Right atrium auricular region (tissue), 2 donors: Measurements from ENCODE around the gene PEX14. TPM values are rescaled to one million over a fixed set of nuclear protein-coding genes. Genes with fewer than 3 reads are reported as not detected.

Experiments used
- DNase-seq: peaks from one replicate; pipeline ENCODE4 v3.0.0-alpha.2; 2019; ENCODE audit warnings: low spot score
- H3K27ac ChIP-seq, 2 donors: fragments of 200-600 bp; sonication (generic); 1 replicate in 1 of 2; 2 replicates in 1 of 2; pipeline ENCODE4 v1.5.1; 2016 to 2019
- H3K27me3 ChIP-seq, 2 donors: fragments of 200-600 bp; sonication (generic); one replicate each; pipeline versions ENCODE4 v1.5.1 to v1.6.0; 2017 to 2019
- H3K36me3 ChIP-seq: fragments of 200-600 bp; sonication (generic); one replicate; pipeline ENCODE4 v1.5.1; 2016
- H3K4me1 ChIP-seq, 2 donors: fragments of 200-600 bp; sonication (generic); one replicate each; pipeline versions ENCODE4 v1.5.1 to v1.6.0; 2017 to 2019
- H3K4me3 ChIP-seq, 2 donors: fragments of 200-600 bp; sonication (generic); 1 replicate in 1 of 2; 2 replicates in 1 of 2; pipeline ENCODE4 v1.5.1; 2017 to 2019; ENCODE audit warnings: mild to moderate bottlenecking in 1 of 2, moderate library complexity in 1 of 2
- H3K9me3 ChIP-seq, 2 donors: fragments of 200-600 bp; sonication (generic); one replicate each; pipeline ENCODE4 v1.5.1; 2019
- total RNA-seq, 2 donors: library from RNA; depleted of rRNA; stranded (reverse); fragments of >200 nt; gene quantifications; one replicate each; pipeline ENCODE4 v1.1.0, GENCODE V29; 2016
- TF ChIP-seq, protein P1 (sequence below), 2 donors: fragments of 200-600 bp; sonication (generic); IDR thresholded peaks; one replicate each; pipeline ENCODE4 v1.5.1; 2019; ENCODE audit warnings: antibody characterized with exemption in 2 of 2

Gene PEX14
- total RNA-seq, 2 donors from 2014 or later: 13.7 to 14.5 TPM

GRCh38 chr1:10438677-10439163 lies 36.0 kb upstream of the PEX14 start:
- H3K4me3 ChIP-seq: no peak overlapping the region
- DNase-seq: no peak
- H3K36me3 ChIP-seq: no peaks in the 10 kb centered on the region
- no peak overlapping the region for H3K27ac ChIP-seq
- no peaks in the 10 kb centered on the region for H3K4me1 ChIP-seq
- no peaks in the 10 kb centered on the region for H3K27me3 ChIP-seq
- no peaks in the 10 kb centered on the region for H3K9me3 ChIP-seq
- TF ChIP-seq, protein P1, sequence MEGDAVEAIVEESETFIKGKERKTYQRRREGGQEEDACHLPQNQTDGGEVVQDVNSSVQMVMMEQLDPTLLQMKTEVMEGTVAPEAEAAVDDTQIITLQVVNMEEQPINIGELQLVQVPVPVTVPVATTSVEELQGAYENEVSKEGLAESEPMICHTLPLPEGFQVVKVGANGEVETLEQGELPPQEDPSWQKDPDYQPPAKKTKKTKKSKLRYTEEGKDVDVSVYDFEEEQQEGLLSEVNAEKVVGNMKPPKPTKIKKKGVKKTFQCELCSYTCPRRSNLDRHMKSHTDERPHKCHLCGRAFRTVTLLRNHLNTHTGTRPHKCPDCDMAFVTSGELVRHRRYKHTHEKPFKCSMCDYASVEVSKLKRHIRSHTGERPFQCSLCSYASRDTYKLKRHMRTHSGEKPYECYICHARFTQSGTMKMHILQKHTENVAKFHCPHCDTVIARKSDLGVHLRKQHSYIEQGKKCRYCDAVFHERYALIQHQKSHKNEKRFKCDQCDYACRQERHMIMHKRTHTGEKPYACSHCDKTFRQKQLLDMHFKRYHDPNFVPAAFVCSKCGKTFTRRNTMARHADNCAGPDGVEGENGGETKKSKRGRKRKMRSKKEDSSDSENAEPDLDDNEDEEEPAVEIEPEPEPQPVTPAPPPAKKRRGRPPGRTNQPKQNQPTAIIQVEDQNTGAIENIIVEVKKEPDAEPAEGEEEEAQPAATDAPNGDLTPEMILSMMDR (IDR thresholded peaks at IDR 0.05): no peak

GRCh38 chr1:10440305-10440704 lies 34.4 kb upstream of the PEX14 start:
- Histone ChIP-seq H3K36me3 (no peaks in the 10 kb centered on the region), H3K27ac (no peak overlapping the region), H3K4me1 (no peaks in the 10 kb centered on the region), H3K4me3 (no peak overlapping the region), H3K27me3 (no peaks in the 10 kb centered on the region), H3K9me3 (no peaks in the 10 kb centered on the region)
- TF ChIP-seq, protein P1 (IDR thresholded peaks at IDR 0.05): no peak
- no peak for DNase-seq

DNA sequence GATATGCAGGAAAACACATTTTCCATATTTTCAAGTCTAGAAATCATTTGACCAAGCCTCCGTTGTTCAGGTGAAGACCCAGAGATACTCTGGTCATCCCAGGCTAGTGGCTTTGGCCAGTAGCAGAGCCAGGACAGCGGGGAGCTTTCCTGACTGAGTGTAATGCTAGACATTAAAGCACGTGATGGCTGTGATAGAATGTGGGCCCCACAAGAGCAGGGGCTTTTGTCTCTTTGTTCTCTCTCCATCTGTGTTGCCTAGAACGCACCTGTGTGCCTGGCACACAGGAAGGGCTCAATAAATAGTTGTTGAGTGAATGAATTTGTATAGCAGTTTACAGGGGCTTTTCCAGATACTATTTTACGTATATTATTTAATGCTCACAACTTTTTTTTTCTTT lies 34.0 kb upstream of the PEX14 start:
- Histone ChIP-seq H3K4me1 (no peaks in the 10 kb centered on the region), H3K27ac (no peak overlapping the region), H3K27me3 (no peaks in the 10 kb centered on the region), H3K36me3 (no peaks in the 10 kb centered on the region), H3K9me3 (no peaks in the 10 kb centered on the region), H3K4me3 (no peak overlapping the region)
- TF ChIP-seq, protein P1 (IDR thresholded peaks at IDR 0.05): no peak
- no peak for DNase-seq

GRCh38 chr1:10444248-10444647 lies 30.5 kb upstream of the PEX14 start:
- Histone ChIP-seq H3K9me3 (no peaks in the 10 kb centered on the region), H3K4me1 (no peaks in the 10 kb centered on the region), H3K27ac (no peak overlapping the region), H3K36me3 (no peaks in the 10 kb centered on the region), H3K4me3 (no peak overlapping the region), H3K27me3 (no peaks in the 10 kb centered on the region)
- TF ChIP-seq, protein P1 (IDR thresholded peaks at IDR 0.05): no peak
- no peak for DNase-seq

GRCh38 chr1:10444795-10445397 lies 29.9 kb upstream of the PEX14 start:
- Histone ChIP-seq H3K27ac (no peak overlapping the region), H3K4me3 (no peak overlapping the region), H3K4me1 (no peaks in the 10 kb centered on the region), H3K9me3 (no peaks in the 10 kb centered on the region), H3K27me3 (no peaks in the 10 kb centered on the region), H3K36me3 (no peaks in the 10 kb centered on the region)
- TF ChIP-seq, protein P1 (IDR thresholded peaks at IDR 0.05): no peak
- no peak for DNase-seq
